Measurements from ENCODE around the gene RAD23A.

DNA sequence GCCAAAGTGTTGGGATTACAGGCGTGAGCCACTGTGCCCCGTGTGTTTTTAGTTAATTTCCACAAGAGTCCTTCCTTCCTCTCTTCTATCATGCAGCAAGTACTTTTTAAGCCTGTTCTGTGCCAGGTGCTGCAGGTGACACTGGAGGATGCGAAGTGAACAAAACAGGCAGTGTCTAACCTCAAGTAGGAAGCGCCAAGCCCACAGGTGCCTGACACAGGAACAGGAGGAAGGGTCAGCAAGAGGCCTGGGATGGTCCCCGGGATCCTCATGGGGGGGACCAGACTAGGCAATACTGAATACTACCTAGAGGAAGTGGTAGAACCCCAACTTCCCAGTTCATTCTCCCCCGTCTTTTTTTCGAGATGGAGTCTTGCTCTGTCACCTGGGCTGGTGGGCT is 9.1 kb upstream of the RAD23A start:
- TF ChIP-seq, protein P1, sequence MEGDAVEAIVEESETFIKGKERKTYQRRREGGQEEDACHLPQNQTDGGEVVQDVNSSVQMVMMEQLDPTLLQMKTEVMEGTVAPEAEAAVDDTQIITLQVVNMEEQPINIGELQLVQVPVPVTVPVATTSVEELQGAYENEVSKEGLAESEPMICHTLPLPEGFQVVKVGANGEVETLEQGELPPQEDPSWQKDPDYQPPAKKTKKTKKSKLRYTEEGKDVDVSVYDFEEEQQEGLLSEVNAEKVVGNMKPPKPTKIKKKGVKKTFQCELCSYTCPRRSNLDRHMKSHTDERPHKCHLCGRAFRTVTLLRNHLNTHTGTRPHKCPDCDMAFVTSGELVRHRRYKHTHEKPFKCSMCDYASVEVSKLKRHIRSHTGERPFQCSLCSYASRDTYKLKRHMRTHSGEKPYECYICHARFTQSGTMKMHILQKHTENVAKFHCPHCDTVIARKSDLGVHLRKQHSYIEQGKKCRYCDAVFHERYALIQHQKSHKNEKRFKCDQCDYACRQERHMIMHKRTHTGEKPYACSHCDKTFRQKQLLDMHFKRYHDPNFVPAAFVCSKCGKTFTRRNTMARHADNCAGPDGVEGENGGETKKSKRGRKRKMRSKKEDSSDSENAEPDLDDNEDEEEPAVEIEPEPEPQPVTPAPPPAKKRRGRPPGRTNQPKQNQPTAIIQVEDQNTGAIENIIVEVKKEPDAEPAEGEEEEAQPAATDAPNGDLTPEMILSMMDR (IDR thresholded peaks at IDR 0.05): no peak
- TF ChIP-seq EP300 (IDR thresholded peaks at IDR 0.05) (no peak), POLR2A (IDR thresholded peaks at IDR 0.05; ENCODE audit: low read depth) (no peak)

All from esophagus muscularis mucosa (tissue), 4 donors.